PFSK-1 (cell line): ENCODE measurements around the gene STRA8.

Source experiments
- FOXP2 ChIP-seq: optimal IDR thresholded peaks from 2 replicates; pipeline ENCODE3; 2011; ENCODE audit warnings: borderline replicate concordance, control low read depth, inconsistent platforms; ENCODE audit not compliant: insufficient read depth; ENCODE audit errors: extremely low read length, extremely low read depth
- POLR2AphosphoS5 ChIP-seq: IDR thresholded peaks from 2 replicates; pipeline ENCODE4 v1.6.1; 2012; ENCODE audit warnings: low read depth, mild to moderate bottlenecking, control low read depth, low read length, moderate library complexity
- REST ChIP-seq, 2 experiments: IDR thresholded peaks; 2 replicates each; pipeline versions ENCODE4 v1.6.1 to v1.8.0; 2011 to 2012; ENCODE audit warnings: low read depth in 2 of 2, low read length in 2 of 2, control low read depth in 1 of 2, inconsistent platforms in 1 of 2, mild to moderate bottlenecking in 1 of 2, moderate library complexity in 1 of 2; ENCODE audit not compliant: insufficient read depth in 1 of 2

- TF ChIP-seq REST (IDR thresholded peaks at IDR 0.05; ENCODE audit: insufficient read depth in 1 of 2, low read depth in 2 of 2, low read length in 2 of 2) (no peak), POLR2AphosphoS5 (no peak), FOXP2 (no peak)
Observed at GRCh38 chr7:135265637-135266036, 32.0 kb downstream of the STRA8 start.
